AG10803 (cell line): ENCODE data around the gene SLC5A11.

Experiments used
- DNase-seq: peaks from one replicate; pipeline ENCODE4 v3.0.0; 2010; ENCODE audit warnings: low read depth
- H3K4me3 ChIP-seq: 2 replicates; pipeline ENCODE4 v1.5.1; 2011; ENCODE audit warnings: mild to moderate bottlenecking, low read length, control low read depth
- TF ChIP-seq, protein P1 (sequence below): conservative IDR thresholded peaks from 2 replicates; pipeline ENCODE4 v1.5.1; 2011; ENCODE audit warnings: mild to moderate bottlenecking, low read length, control low read depth, inconsistent platforms

SLC5A11 gene

DNA sequence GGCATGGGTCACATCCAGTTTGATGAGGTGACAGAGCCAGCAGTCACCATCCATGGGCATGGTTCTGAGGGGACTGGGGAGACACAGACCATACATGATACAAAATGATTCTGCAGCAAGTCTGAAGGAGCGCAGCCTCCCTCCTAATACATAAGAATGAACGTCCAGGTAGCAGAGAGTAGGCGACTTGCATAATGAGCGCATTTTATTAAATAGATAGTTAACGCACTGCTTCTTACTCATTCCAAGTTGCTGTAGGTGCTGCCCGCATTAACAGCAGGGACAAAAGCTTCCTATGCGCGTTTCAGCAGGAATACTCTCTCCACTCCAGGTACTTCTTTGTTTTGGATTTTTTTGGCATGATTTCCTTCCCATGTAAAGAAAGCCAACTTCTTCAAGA lies 73.8 kb downstream of the SLC5A11 start:
- DNase-seq = no peak
- no peak overlapping the region for H3K4me3 ChIP-seq
- TF ChIP-seq, protein P1, sequence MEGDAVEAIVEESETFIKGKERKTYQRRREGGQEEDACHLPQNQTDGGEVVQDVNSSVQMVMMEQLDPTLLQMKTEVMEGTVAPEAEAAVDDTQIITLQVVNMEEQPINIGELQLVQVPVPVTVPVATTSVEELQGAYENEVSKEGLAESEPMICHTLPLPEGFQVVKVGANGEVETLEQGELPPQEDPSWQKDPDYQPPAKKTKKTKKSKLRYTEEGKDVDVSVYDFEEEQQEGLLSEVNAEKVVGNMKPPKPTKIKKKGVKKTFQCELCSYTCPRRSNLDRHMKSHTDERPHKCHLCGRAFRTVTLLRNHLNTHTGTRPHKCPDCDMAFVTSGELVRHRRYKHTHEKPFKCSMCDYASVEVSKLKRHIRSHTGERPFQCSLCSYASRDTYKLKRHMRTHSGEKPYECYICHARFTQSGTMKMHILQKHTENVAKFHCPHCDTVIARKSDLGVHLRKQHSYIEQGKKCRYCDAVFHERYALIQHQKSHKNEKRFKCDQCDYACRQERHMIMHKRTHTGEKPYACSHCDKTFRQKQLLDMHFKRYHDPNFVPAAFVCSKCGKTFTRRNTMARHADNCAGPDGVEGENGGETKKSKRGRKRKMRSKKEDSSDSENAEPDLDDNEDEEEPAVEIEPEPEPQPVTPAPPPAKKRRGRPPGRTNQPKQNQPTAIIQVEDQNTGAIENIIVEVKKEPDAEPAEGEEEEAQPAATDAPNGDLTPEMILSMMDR = no peak

DNA sequence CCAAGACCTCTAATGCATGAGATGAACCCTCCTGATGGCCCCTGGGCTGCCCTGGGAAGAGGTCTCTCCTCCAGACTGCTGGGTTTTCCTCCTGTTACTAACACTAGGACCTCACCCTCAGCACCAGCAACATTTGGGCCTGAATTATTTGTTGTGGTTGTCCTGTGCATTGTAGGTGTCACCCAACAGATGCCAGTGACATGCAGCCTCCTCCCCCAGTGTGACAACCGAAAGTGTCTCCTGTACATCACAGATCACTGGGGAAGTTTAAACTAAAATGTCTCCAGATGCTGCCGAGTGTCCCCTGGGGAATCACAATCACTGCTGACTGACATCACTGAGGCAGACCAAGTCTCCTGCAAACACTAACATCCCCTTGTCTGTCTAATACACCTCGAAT lies 74.8 kb downstream of the SLC5A11 start:
- no peak for DNase-seq
- TF ChIP-seq, protein P1 = no peak
- no peak overlapping the region for H3K4me3 ChIP-seq

DNA sequence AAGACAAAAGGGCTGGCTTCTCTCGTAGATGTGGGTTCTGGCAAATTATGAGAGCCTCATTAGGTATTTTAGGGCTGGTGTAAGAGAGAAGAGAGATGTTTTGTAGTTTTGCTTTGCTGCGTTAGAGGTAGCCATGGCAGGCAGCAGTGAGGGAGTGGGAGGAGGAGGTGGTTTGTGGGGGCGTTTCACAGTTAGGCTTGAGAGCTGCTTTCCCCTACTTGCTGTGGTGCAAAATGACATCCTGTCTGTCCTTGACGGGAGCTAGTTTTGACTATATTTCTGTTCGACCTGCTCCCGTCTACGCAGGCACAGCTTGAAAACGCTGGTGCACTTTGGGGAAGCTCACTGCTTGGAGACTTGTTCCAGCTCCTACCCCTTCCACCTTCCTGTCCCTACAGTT lies 75.5 kb downstream of the SLC5A11 start:
- H3K4me3 ChIP-seq = no peak overlapping the region
- DNase-seq = no peak
- TF ChIP-seq, protein P1 = no peak

DNA sequence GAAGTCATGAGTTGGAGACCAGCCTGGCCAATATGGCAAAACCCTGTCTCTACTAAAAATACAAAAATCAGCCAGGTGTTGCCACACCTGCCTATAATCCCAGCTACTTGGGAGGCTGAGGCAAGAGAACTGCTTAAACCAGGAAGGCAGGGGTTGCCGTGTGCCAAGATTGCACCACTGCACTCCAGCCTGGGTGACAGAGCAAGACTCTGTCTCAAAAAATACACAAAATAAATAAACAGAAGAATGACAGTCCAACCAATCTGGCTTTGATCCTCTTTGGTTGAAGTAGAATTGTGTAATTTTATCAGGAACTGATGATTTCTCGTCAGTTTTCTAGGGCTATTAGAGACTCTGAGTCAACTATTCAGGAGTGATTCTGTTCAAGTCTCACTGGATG lies 79.4 kb downstream of the SLC5A11 start:
- DNase-seq = no peak
- TF ChIP-seq, protein P1 = no peak
- H3K4me3 ChIP-seq = no peak overlapping the region

DNA sequence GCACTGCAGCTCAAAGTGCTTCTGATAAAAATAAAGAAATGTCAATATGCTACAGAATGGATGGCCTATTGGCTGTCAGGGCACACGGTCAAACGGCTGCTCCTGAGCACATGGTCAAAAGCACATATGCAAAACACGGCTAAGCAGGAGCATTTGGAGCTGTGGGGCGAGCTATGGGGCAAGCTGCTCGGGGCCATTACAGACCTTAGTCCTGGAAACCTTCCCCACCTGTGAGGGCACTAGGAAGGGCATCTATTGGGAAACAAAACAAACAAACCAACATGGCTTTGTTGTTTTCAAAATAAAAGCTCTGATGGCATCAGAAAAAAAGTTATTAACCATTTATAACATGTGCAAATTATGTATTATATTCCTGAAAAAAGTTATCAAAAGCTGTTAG lies 83.6 kb downstream of the SLC5A11 start:
- H3K4me3 ChIP-seq = no peak overlapping the region
- DNase-seq = no peak
- TF ChIP-seq, protein P1 = no peak

DNA sequence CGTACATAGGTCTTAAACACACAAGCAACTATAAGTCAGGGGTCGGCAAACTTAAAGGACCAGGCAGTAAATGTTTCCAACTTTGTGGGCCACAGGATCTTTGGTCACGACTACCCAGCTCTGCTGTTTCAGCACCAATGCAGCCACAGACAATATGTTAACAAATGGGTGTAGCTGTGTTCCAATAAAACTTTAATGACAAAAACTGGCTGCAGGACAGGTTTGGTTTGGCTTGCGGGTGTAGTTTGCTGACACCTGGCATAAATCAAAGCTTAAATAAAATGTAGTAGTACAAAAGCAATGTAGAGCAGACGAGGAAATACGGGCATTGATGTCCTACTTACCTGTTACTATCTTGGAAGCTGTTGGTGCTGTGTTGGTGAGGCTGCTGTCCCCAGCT lies 84.7 kb downstream of the SLC5A11 start:
- H3K4me3 ChIP-seq = no peak overlapping the region
- no peak for DNase-seq
- TF ChIP-seq, protein P1 = no peak

DNA sequence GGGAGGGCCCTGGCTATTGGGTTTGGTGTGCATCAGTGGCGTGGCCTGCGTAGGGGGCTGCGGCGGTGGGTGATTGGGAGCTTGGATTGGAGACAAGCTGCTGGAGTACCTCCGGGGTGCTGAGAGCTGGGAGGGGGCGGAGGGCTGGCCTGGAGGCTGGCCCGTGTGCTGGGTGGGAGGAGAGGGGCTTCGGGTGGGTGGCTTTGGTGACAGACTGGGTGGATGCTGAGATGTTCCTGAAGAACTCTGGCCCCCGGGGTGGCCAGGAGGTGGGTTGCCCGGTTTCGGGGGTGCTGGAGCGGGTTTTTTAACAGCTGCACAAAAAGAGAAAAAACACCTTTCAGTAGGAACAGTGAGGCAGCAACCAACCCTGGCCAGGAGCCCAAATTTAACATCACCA lies 85.3 kb downstream of the SLC5A11 start:
- TF ChIP-seq, protein P1 = no peak
- no peak for DNase-seq

More for the DNA sequence above, 85.3 kb downstream of the SLC5A11 start:
- no peak overlapping the region for H3K4me3 ChIP-seq
